HG02678 (cell line): ENCODE results near the gene NFX1.

Experiments used
- ATAC-seq: cut with Tn5 transposase; IDR thresholded peaks from one replicate; pipeline ENCODE4 v1.9.1; 2021; ENCODE audit warnings: mild to moderate bottlenecking, moderate library complexity; ENCODE audit not compliant: unreplicated experiment

Gene NFX1

GRCh38 chr9:33290247-33291030 lies at the start of gene NFX1:
Gene NFX1, plus strand, starts transcription at chr9:33290516. Its CDS starts 57 bp downstream, at chr9:33290573.
- ATAC-seq, result peak; percentile 89

- no peak for ATAC-seq
Observed at GRCh38 chr9:33241298-33241697, 49.0 kb upstream of the NFX1 start.

DNA sequence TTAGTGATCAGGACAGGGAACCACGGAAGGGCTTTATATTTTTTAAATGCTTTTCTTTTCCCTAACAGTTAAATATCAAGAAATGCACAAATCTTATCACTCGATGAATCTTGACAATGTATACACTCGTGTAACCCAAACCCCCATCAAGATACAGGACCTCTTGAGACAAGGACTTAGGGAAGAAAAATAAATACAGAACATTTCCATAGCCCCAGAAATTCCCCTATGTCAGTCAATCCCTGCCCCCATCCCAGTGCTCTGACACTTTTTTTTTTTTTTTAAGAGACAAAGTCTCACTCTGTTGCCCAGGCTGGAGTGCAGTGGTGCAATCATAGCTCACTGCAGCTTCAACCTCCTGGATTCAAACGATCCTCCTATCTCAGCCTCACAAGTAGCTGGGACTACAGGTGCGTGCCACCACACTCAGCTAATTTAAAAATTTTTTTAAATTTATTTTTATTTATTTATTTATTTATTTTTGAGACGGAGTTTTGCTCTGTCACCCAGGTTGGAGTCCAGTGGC lies 47.6 kb upstream of the NFX1 start:
- ATAC-seq, result no peak

DNA sequence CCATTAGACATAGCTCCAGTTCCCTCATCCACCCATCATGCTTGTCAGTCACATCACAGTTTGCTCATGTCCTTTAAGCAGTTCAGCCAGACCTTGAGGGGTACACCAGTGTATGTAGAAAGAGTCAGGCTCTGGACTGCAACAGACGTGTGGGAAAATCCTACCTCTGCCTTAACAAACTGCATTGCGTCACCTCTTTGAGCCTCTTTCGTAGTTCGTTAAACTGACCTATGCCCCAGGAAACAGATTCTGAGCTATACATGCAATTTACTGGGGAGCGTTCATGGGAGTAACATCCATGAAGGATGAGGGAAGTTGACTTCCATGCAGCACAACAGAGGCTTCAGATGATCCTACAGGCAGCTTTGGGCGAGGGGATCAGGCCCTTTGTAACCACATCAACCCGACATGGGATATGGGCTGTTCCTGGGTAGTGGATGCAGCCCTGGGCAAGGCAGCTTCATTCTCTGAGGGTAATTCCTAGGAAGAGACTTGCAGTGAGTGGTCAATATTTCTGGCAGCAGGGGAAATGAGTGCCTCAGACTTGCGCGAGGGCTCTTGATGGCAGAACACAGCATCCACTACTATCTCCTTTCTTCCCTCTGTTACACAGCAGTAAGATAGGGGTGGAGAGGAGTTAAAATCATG lies 46.1 kb upstream of the NFX1 start:
- no peak for ATAC-seq

- ATAC-seq, result no peak
Observed at GRCh38 chr9:33245341-33245740, 45.0 kb upstream of the NFX1 start.

- no peak for ATAC-seq
Observed at GRCh38 chr9:33246269-33246860, 44.0 kb upstream of the NFX1 start.

DNA sequence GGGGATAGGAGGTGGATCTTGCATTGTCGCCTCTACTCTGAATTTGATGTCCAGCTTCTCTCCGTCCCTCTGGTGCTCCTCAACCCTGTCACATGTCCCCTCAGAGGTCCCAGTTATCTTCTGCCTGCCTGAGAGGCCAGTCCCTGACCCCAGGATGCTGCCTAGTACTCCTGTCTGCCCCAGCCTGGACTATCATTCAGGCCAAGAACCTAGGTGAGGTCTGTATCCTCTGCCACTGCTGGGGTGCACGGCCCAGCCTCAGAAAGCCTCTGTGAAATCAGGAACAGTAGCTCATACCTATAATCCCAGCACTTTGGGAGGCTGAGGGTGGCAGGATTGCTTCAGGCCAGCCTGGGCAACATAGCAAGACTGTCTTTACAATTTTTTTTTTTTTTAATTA lies 41.7 kb upstream of the NFX1 start:
- ATAC-seq, result no peak

- peak; percentile 61 for ATAC-seq
Observed at GRCh38 chr9:33249087-33249658, 41.1 kb upstream of the NFX1 start.

DNA sequence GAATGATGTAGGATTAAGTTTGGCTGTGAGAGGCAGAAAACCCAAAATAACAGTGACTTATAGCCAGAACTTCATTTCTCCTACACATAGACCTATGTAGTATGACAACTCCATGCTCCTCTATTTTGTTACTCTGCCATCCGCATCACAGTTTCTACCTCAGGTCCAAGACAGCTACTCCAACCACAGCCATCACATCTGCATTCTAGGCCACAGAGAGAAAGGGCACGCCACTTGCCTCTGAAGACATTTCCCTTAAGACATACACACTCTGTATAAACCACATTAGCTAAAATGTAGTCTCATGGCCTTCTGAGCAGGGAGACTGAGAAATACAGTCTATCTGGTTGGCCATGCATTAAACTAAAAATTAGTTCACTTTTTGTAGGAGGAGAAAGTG lies 40.3 kb upstream of the NFX1 start:
- no peak for ATAC-seq

- no peak for ATAC-seq
Observed at GRCh38 chr9:33250458-33250995, 39.8 kb upstream of the NFX1 start.

- ATAC-seq, result no peak
Observed at GRCh38 chr9:33254211-33254610, 36.1 kb upstream of the NFX1 start.

DNA sequence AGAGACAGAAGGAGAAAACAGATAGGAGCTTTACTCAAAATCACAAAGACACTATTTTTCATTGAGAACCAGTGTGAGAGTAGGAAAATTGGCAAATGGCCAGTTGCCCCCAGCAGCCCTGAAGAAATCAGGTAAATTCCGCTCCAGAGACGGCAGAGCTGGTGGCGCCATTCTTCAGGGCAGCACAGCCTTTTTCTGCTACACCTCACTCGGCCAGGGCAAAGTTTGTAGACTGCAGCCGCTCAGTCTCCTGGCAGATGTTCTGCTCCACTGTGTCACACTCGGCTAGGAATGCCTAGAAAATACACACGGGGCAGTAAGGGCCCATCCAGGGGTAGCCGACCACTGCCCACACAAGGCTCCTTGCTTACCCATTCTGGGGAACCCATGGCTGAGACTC lies 35.3 kb upstream of the NFX1 start:
- no peak for ATAC-seq

DNA sequence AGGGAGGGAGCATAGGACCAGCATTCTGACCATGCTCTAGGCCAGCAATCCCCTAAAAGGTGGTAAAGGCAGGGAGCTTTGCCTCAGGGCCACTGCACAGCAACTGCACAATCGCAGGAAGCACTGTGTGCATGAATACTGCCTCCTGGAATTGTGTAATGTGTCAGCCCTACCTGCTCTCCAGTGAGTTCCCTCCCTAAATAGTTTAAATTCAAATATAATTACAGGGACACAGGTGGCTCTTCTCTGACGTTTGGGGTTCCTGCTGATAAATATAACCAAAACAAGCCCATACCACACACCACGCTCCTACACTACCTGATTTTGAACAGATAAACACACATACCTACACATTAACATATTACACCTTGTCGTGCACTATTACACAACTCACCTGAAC lies 34.8 kb upstream of the NFX1 start:
- ATAC-seq, result no peak

DNA sequence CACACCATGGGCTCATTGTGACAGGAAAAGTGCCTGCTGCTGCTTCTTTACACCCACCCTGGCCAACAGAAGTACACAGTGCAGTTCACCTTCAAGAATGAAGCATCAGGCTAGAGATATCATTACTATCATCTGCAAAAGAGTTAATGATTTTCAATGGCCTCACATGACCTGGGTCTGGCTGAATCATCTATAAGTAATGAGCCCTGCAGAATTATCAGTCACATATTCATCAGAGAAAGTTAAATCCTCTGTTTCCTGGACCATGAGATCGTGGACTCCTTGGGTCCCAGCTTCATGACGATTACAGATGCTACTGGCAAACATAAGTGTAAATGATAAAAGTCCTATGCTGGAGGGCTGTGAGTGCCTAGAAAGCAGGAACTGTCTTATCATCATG lies 34.1 kb upstream of the NFX1 start:
- ATAC-seq, result no peak

DNA sequence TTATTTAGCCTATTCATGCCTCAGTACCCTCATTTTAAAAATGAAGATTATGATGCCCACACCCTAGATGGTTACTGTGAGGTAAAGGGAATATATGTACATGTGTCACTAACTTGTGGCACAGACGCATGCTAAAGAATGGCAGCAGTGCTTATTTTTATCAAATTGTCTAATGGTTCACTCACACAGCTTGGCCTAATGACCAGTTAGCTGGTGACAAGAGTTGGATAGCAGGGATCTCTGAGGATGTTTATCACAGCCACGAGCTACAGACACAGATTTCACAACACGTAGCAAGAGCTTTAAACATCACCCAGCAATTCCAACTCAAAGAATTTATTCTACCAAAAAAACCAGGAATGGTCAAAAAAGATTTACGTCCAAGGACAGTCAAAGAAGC lies 33.0 kb upstream of the NFX1 start:
- ATAC-seq, result no peak

- no peak for ATAC-seq
Observed at GRCh38 chr9:33260372-33260771, 29.9 kb upstream of the NFX1 start.

GRCh38 chr9:33263131-33264002 lies 26.9 kb upstream of the NFX1 start:
- ATAC-seq, result peak; percentile 5

DNA sequence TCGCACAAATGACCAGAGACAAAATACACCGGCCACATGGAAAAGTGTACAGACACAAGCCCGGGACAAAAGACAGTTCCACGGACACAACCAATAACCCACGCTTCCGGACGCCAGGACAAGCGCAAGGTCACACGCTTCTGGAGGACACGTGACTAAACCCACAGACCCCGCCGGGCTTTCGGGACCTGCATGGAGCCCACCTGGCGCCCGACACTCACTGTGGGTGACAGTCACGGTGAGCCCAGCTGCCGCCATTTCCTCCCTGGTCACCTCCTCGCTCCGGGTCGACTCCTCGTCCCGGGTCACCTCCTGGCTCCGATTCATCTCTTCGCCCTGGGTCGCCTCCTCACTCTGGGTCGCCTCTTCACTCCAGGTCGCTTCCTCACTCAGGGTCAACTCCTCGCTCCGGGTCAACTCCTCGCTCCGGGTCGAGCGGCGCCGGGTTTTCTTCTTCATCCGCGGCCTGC lies 26.3 kb upstream of the NFX1 start:
- peak; percentile 36 for ATAC-seq

DNA sequence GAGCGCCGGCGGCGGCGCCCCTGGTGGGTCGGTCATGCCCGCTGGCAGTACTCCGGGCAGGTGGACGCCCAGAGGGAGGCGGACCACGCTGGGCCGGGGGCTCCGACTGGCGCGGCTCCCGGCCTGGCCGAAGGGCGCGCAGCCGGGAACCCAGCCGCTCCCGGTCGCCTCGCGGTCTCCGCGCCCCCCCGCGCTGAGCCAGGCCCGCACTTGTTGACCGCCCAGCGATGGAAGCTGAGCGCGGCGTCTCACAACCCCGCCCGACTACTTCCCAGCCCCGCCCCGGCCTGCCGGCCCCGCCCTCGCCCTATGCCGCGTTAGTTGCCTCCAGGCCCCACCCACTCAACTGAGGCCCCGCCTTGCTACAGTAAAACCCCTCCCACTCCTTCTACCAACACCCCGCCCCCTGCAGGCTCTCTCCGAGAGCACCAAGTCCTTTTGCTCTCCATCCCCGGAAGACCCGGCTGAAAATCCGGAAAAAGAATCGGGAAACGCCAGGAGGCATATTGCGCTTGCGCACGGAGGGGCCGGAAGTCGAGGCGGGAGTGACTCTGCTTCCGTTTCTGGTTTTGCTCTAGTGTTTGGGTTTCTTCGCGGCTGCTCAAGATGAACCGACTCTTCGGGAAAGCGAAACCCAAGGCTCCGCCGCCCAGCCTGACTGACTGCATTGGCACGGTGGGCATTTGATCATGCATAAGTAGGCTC lies 25.7 kb upstream of the NFX1 start, which contains the start of the genes BAG1 and CHMP5:
Gene BAG1 (minus strand): TSS at position 236 of the 705 bp plus-strand sequence.
Gene CHMP5 (plus strand): TSS at position 577 of the 705 bp plus-strand sequence. CDS start 30 bp downstream, at position 607.
- ATAC-seq, result peak; percentile 86
